Stimulated activated CD8-positive, alpha-beta memory T cell treated with anti-CD3 and anti-CD28 coated beads, Interleukin-12 subunit alpha, Interleukin-12 subunit beta, amount 100 ng/mL, for 24 hours (primary cell): ENCODE measurements around the gene CACNA1C.

Experiments
- DNase-seq: peaks from one replicate; pipeline ENCODE4 v3.0.0-alpha.2; 2020; ENCODE audit errors: extremely low read depth

CACNA1C gene

DNA sequence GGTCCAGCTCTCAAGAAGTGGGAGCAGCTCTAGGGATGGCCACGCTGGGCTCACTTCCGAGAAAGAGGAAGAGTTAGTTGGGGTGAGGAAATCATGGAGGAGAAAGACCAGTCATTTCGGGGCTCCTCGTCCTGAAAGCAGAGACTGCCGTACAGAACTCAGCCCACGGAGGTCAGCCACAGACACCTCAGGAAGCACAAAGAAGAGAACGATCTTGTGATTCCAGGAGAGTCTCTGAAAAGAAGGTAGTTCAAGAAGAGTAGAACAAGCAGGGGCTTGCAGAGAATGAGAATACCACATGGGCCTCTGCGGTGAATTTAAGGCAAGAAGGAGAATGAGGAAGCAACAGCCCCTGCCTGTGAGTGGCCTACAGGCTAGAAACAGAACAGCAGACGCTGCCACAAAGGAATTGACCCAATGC lies 311.9 kb downstream of the CACNA1C start:
- DNase-seq = no peak

DNA sequence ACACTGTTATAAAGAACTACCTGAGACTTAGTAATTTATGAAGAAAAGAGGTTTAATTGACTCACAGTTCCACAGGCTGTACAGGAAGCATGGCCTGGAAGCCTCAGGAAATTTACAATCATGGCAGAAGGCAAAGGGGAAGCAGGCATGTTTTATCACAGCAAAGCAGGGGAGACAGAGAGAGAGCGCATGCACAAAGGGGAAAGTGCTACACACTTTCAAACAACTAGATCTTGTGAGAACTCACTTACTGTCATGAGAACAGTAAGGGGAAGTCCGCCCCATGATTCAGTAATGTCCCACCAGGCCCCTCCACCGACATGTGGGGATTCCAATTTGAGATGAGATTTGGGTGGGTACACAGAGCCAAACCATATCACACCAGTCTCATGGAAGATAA lies 313.9 kb downstream of the CACNA1C start:
- no peak for DNase-seq

DNA sequence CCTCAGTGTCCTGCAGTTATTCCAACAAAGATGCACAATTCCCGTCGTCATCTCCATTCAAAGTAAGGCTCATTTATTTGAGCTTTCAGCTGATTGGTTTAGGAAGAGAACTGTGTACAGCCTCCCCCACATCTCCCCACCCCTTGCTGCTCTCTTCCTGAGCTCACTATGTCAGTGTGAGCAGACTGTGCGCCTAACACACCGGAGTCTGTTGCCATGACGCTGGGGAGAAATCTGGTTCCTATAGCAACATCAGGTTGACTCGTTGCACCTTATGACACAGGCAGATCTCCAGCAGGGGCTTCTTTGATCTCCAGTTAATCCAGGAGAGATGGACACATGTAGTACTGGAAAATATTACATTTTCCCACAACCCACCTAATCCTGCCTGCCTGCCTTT lies 319.4 kb downstream of the CACNA1C start:
- no peak for DNase-seq

DNA sequence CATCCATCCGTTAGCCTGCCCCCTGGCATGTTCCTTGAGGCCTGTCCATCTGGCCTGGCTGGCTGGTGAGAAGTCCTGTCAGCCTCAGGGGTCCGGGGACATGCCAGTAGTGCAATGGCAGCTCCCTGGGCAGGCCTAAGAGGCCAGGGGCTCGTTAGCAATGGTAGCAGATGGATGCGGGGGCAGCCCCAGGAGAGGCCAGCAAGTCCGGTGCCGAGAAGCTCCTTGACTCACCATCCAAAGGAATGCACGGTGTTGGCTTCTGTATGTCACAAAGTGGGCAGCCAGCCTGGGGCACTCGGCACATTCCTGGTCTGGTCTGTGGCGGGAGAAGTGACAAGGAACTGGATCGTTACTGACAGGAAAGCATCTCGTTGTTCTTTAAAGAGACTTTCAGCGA lies 319.9 kb downstream of the CACNA1C start:
- no peak for DNase-seq

DNA sequence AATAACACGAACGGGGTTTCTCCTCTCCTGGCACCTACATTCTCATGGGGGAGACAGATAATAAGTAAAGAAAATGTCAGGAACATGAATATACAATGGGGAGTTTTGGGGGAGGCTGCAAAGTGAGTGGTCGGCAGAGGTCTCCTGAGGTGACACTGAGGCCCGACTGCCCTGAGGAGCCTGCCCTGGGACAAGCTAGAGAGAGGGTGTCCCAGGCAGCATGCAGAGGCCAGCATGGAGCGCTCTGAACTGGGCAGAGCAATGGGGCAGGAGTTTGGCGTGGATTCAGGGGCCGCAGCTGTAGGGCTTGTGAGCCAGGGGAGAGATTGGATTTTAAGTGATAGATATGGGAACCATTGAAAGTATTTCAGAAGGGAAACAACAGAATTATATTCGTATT lies 320.5 kb downstream of the CACNA1C start:
- no peak for DNase-seq

DNA sequence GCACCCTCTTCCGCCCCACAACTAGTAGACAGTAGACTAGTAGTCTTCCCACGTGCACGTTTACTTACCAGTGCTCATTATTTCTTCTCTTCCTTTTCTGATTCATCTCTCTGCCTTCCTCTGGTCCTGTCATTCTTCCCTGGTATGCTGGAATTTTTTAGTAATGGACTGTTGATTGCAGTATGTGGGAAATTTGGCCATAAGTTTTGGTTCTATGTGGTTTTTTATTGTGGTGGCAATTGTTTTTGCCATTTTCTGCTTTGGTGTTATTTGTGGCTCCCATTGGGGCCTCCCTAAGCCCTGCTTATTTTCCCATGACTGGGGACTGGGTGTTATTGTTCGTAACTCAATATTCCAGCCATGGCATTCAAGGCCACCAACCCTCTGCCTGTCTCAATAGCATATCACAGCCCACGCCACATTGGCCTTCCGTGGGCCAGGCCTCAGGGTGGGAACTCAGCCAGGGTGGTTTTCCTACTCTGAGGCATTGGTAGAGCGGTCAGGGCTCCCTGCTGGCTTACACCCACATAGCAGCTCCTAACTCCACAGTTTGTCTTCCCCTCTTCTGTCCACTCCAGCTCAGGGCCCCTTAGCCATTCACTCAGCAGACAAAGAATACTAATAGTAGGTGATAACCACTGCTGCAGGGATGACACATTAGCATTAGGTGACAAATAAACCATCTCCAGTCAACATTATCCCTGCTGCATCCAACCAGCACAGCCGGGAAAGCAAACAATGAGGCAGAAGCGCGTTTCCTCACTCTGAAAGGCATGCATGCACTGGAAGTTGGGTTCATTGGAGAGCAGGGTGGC lies 321.5 kb downstream of the CACNA1C start:
- no peak for DNase-seq

DNA sequence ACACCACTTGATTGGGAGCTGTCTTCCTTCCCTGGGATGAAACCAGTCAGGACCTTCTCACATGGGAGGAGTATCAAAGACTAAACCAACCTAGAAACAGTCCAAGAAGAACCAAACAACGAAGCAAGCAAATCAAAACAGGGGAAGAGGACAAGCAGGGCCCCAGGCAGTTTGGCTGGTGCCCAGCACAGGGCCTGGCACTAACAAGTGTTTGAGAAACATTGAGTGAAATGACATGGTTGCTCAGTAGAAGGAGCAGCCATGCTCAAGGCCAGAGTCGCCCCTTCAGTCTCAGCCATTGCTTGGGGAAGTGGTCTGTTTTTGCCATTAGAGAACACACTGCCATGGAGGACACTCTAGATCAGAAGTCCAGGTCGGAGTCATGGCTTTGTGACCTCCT lies 323.1 kb downstream of the CACNA1C start:
- no peak for DNase-seq

DNA sequence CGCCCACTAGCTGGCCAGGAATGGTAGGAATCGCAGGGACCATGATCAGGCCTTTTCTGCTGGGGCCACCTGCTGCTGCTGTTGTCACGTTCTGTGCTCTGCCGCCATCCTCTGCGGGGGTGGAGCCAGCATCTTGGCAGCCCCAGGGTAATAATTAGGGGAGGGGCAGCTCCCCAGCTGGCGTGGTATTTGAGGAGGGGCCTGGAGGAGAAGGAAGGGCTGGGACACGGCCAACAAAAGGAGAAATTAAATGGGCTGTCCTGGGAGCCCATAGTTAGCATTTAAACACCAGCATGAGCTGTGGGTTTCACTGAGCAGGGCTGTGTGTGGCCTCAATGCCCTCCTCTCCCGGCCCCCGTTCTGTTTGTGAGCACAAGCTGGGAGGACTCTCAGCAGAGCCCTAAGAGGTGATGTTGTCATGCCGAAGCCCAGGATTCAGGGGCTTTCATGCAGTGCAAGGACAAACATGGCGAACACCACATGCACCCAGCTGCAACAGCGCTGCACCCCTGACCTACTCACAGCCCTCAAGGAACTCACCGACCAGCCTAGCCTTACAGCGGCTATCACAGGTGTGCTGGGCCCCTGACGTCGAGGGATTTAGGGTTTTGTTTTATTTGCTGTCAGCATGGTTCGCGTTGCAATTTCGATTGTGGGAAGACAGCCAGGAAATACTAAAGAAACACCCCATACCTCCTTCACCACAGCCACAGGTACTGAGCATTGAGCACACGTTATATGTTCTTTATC lies 324.3 kb downstream of the CACNA1C start:
- no peak for DNase-seq

DNA sequence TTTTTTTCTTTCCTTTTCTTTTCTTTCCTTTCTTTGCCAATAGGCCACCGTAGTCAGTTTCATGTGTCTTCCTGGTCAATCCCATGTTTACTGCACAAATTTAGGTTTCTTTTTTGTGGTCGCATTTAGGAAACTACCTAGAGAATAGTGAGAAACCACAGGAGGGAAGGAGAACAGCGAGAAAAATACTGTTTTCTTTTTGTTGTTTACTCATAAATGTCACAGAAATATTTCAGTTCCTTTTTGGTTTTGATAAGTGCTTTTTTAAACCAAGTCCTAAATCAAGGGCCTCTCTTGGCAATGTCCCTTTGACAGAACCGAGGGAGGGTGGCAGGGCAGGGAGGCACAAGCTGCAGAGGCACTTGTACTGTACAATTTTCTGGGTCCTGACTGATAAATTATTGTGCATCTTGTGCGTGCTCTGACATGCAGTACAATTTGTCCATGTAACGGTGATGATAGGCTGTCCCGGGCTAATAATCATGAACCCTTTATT lies 326.1 kb downstream of the CACNA1C start:
- DNase-seq = no peak

DNA sequence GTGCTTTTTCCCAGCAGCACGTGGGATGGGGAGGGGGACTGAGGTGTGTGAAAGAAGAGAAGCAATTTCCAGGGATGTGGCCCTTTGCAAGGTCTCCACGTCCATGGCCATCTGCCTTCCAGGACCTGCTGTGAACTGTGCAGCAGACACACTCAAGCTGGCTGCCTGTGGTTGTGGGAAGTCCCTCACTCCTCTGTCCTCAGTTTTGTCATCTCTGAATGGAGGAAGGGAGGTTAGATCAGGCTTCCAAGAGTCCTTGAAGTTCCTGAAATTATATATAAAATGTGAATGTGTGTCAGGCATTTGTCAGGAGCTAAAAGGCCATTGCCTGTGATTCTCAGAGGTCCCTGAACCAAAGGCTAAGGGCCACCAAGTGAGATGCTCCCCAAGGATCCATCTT lies 328.2 kb downstream of the CACNA1C start:
- DNase-seq = no peak

DNA sequence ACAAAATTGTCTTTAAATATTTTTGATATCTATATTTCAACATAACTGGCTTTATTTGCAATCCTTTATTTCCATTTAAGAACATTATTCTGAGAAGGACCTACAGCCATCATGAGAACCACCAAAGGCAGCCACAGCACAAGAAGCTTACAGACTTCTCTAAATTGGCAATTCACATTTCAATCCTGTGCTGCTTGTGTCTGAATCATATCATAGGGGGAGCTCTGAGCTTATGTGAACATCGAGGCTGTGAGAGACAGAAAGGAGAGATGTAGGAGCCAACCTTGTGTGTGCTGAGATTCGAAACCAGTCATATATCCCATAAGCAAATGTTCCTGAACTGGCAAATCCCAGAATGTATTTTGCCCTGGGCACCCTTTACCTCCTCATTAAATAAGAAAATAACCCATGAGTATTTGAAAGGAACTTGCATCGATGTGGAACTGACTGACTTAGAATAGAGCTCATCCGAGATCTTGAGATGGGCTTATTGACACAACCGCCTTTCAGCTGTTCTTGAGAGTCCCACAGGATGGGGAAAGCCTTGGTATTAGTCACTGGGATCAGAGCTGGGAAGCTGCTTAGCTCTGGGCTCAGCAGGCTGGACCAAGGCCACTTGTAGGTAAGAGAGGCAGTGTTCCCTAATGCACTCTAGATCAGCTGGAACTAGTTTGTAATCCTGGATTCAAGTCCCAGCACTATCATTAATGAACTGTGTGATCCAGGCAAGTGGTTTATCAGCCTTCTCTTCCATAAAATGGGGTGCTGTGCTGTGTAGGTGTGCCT lies 329.8 kb downstream of the CACNA1C start:
- no peak for DNase-seq

DNA sequence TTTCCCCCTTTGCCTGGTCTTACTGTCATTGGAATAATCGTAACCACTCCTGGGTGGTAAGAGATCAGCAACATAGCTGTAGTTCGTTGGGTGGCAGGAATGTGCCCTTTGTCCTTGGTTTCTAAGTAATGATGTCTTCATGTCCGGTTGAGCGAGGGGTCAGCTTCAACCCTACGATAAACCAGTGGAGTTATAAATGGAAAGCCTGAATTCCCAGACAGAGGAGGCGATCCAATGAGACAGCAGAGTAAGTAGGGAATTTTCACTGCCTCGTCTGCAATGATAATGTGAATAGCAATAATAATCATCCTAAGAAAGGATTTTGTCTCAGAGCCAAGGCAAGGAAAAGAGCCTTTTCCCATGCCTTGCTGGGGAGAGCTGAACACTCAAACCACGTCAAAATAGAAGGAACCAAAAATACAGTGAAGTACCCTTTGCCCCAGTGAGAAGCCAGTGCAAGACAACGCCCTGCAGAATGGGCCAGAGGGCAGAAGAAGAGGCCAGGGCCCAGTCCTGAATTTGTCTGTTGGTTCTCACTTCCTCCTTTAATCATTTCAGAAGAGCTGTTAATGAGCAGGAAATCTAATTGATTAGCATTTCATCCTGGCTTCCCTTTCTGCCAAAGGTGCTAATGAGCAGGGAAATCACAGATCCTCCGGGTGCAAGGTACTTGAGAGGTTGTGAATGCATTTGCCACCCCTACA lies 330.7 kb downstream of the CACNA1C start:
- no peak for DNase-seq

DNA sequence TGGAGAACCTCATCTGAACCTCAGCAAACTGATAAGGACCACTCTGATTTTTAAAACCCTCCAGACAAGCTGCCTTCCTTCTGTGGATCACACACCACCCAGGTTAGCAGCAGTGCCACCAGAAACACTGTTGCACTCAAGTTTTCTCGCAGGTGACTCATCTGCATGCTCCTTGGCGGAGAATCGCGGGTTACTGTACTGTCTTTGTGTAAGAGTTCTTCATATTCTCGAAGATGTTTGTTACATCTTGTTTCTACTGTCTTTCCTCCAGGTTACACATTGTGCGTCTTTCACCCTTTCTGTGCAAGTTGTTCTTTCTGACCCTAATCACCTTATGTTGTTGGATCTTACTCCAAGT lies 331.2 kb downstream of the CACNA1C start:
- DNase-seq = no peak

DNA sequence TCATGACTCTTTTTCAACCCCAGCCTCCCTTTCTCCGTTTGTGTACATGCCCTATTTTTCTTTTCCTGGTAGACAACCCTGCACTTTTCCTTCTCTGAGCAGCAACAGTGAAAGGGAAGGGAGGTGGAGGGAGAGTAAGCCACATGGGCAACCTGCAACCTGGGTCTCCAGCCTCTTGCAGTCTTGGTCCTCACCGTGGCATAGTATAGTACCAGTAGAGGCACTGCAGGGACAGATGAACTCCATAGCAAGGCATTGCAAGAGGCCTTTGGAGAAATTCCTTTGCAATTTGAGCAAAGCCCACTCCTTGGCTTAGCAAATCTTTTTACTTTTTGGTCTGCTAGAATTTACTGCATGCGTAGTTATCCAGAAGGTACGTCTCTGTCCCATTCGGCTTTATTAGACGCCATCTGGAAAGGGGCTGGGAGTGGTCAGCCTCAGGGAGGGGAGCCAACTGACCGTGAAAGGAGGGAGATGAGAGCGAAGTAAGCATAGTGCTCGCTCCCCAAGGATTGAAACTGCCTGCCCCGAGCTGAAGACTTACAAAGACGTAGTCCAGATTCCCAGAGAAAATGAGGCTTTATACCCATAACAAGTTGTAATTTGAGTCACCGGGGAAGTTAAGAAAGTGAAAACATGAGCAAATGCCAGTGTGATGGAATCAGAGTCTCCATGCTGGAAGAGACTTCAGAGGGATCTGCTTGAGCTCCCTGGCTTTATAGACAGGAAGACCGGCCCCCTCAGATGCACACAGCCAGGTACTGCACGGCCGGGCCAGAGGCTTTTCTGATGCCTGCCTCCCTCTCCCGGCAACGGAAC lies 332.0 kb downstream of the CACNA1C start:
- no peak for DNase-seq

DNA sequence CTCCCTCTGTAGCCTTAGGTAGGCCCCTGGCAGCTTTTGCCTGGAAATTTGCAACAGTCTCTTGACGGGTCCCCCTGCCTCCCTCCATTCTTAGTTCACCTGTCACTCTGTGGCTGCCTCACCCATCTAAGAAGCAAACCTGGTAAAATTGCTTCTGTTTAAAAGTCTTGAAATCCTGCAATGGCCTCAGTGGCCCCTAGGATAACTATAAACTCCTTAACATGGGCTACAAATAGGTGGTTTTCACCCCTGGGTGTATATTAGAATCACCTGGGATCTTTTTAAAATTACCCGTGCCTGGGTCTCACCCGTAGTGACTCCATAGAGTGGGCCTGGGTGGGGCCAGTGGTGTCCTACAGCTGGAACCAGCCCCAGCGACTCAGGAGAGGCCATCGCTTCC lies 332.7 kb downstream of the CACNA1C start:
- DNase-seq = no peak

DNA sequence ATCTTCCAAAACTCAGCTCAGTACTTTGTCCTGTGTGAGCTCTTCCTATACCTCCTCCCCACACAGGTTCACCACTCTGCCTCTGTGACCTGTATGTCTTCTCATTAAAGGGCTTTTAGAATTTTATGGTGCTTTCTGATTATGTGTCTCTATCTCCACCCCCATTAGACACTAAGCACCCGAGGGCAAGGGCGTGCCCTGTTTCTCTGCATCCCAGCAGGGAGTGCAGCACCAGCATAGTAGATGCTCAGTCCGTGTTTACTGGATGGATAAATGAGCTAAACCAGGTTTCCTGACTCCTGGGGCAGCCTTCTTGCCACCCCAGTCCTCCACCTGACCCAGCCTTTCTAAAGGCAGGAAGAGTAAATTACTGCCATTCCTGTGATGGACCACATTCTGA lies 333.8 kb downstream of the CACNA1C start:
- no peak for DNase-seq

DNA sequence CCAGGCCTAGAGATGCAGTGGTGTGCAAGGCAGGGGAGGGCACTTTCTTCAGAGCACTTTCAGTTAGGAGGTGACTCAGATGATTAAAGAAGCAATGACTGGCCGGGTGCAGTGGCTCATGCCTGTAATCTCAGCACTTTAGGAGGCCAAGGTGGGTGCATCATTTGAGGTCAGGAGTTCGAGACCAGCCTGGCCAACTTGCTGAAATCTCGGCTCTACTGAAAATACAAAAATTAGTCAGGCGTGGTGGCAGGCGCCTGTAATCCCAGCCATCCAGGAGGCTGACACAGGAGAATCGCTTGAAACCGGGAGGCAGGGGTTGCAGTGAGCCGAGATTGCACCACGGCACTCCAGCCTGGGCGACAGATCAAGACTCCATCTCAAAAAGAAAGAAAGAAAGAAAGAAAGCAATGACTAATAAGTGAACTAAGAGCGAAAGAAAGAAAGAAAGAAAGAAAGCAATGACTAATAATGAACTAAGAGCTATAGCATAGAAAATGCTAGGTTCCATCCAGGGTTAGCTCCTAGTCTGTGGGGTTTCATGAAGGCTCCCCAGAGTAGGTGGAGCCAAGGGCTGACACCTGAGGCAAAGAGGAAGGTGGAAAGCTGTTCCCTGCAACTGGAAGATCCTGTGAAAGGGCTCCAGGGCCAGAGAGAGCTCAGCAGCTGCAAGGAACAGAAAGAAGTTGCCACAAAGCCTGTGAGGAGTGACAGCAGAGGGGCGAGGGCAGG lies 334.5 kb downstream of the CACNA1C start:
- DNase-seq = no peak

DNA sequence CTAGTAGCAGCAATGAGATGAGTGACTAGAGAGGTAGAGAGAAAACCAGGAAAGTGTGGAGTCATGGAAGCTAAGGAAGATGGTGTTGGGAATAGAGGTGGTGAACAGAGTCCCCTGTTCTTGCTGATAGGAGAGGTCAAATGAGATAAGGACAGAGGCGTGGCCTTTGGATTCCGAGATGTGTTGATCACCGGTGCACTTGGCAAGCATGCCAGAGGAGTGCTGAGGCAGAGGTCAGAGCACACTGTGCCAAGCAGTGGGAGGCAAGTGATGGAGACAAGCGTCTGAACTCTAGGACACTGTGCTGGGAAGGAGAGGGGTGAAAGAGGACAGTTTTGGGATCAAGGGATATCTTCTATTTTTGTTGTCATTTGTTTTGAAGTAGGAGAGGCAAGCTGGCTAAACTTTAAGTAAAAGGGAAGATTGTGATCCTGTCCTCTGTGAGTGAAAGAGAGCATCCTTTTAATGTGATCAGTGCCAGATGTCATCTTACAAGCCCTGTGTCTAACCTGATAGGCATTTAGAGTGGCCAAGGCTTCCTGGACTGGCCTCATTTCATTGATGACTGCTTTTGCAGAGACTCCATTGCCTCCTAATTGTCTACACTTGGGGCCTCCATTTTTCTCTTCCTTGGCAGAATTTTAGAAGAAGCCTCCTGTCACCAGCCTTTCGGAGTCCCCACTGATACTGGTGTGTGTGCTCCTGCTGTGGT lies 336.4 kb downstream of the CACNA1C start:
- no peak for DNase-seq

DNA sequence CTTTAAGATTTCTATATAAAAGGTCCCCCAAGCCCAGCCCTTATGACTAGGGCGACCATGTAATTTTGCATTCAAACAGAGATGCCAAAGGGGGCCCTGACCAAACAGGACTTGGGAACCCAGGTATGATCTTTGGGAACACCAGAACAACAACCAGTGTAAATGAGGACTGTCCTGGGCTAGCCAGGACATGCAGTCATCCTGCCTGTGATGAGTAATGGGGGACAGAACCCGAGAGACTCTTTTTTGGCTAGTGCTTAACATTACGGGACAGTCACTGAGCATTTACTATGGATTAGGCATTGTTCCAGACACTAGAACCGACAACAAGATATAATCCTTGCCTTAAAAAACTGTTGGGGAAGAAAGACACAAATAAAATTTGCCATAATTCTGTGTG lies 337.3 kb downstream of the CACNA1C start:
- no peak for DNase-seq
